H1 (cell line): ENCODE data around the gene PRMT1. TPM values are rescaled to one million over a fixed set of nuclear protein-coding genes. Genes with fewer than 3 reads are reported as not detected.

Source experiments
- CTCF ChIA-PET: fragments of 300-600 bp; sonication (Branson Sonifier 250); formaldehyde crosslinking; loops from one replicate; lab custom pipeline; 2021; ENCODE audit not compliant: partially characterized antibody; lab: Charles Lee
- POLR2A ChIA-PET: fragments of 300-600 bp; sonication (Branson Sonifier 250); formaldehyde crosslinking; loops from one replicate; lab custom pipeline; 2021; ENCODE audit warnings: inconsistent platforms; ENCODE audit not compliant: partially characterized antibody; lab: Charles Lee
- DNase-seq, 2 experiments: peaks; one replicate each; pipeline versions ENCODE4 v3.0.0 to v3.0.0-alpha.2; 2010 to 2022; ENCODE audit warnings: low spot score in 2 of 2, low read depth in 1 of 2, mixed read lengths in 1 of 2
- FAIRE-seq: peaks from 2 replicates; lab custom pipeline; 2011; peaks lifted over from hg19 to GRCh38; lab: Jason Lieb, UNC
- H2AFZ ChIP-seq: 2 replicates; pipeline ENCODE4 v1.8.1; 2012; ENCODE audit warnings: low read length, inconsistent platforms
- H2AK5ac ChIP-seq: 2 replicates; pipeline ENCODE4 v1.6.1; 2013; ENCODE audit warnings: low read depth, low read length
- H2BK120ac ChIP-seq: replicated peaks from 2 replicates; pipeline ENCODE3; 2013; ENCODE audit warnings: low read depth, low read length, inconsistent platforms
- H2BK12ac ChIP-seq: 2 replicates; pipeline ENCODE4 v1.6.1; 2013; ENCODE audit warnings: low read depth, low read length
- H2BK15ac ChIP-seq: 2 replicates; pipeline ENCODE4 v1.6.1; 2013; ENCODE audit warnings: low read length
- H2BK20ac ChIP-seq: 2 replicates; pipeline ENCODE4 v1.6.1; 2013; ENCODE audit warnings: low read length
- H2BK5ac ChIP-seq: 2 replicates; pipeline ENCODE4 v1.6.1; 2013; ENCODE audit warnings: low read depth, low read length
- H3K14ac ChIP-seq: 2 replicates; pipeline ENCODE4 v1.6.1; 2013; ENCODE audit warnings: inconsistent platforms; ENCODE audit not compliant: insufficient read length
- H3K18ac ChIP-seq: 2 replicates; pipeline ENCODE4 v1.6.1; 2013; ENCODE audit warnings: low read length; ENCODE audit errors: extremely low read depth
- H3K23ac ChIP-seq: 2 replicates; pipeline ENCODE4 v1.6.1; 2013; ENCODE audit warnings: inconsistent platforms; ENCODE audit not compliant: insufficient read length
- H3K23me2 ChIP-seq: 2 replicates; pipeline ENCODE4 v1.6.1; 2013; ENCODE audit warnings: low read depth, low read length
- H3K27ac ChIP-seq: 2 replicates; pipeline ENCODE4 v1.6.1; 2011; ENCODE audit warnings: low read depth, low read length, inconsistent platforms
- H3K27me3 ChIP-seq, 4 experiments: replicated peaks in 1 of 4; 1 replicate in 1 of 4; 2 replicates in 3 of 4; pipeline versions ENCODE4 v1.6.1 to v1.8.1; 2011 to 2013; ENCODE audit warnings: low read length in 3 of 4, mild to moderate bottlenecking in 3 of 4, inconsistent platforms in 2 of 4, mixed read lengths in 2 of 4, moderate library complexity in 1 of 4; ENCODE audit not compliant: control insufficient read depth in 3 of 4, insufficient read depth in 3 of 4; ENCODE audit errors: extremely low read depth in 1 of 4
- H3K36me3 ChIP-seq, 4 experiments: 2 replicates each; pipeline versions ENCODE4 v1.6.1 to v1.8.1; 2011 to 2013; ENCODE audit warnings: mild to moderate bottlenecking in 4 of 4, low read length in 3 of 4, moderate library complexity in 2 of 4, control low read depth in 1 of 4, inconsistent platforms in 1 of 4; ENCODE audit not compliant: insufficient read depth in 4 of 4, control insufficient read depth in 2 of 4
- H3K4ac ChIP-seq: replicated peaks from 2 replicates; pipeline ENCODE3; 2013; ENCODE audit warnings: low read length, low read depth, mixed read lengths, inconsistent platforms; ENCODE audit not compliant: insufficient read length
- H3K4me1 ChIP-seq, 4 experiments: replicated peaks in 1 of 4; 1 replicate in 1 of 4; 2 replicates in 3 of 4; pipeline versions ENCODE4 v1.6.1 to v1.8.1; 2011 to 2013; ENCODE audit warnings: low read length in 3 of 4, inconsistent platforms in 2 of 4, mixed read lengths in 1 of 4; ENCODE audit not compliant: insufficient read depth in 4 of 4, control insufficient read depth in 3 of 4
- H3K4me2 ChIP-seq, 2 experiments: 2 replicates each; pipeline versions ENCODE4 v1.6.1 to v1.8.1; 2011 to 2013; ENCODE audit warnings: low read depth in 2 of 2, low read length in 2 of 2, control low read depth in 1 of 2, inconsistent platforms in 1 of 2, mild to moderate bottlenecking in 1 of 2; ENCODE audit not compliant: insufficient read depth in 1 of 2
- H3K4me3 ChIP-seq, 4 experiments: fragments of 200-600, 300-600 bp in 1 of 4; sonication (generic), shearing (Covaris generic), sonication (Bioruptor Twin) in 1 of 4; 2 replicates each; pipeline versions ENCODE4 v1.5.1 to v1.8.1; 2011 to 2016; ENCODE audit warnings: low read length in 4 of 4, low read depth in 3 of 4, control low read depth in 2 of 4, inconsistent platforms in 2 of 4, mild to moderate bottlenecking in 2 of 4, mixed read lengths in 1 of 4, moderate library complexity in 1 of 4; ENCODE audit not compliant: insufficient read depth in 2 of 4; ENCODE audit errors: extremely low read depth in 1 of 4
- H3K56ac ChIP-seq: replicated peaks from 2 replicates; pipeline ENCODE3; 2013; ENCODE audit warnings: low read depth, mild to moderate bottlenecking, mixed read lengths, low read length, inconsistent platforms; ENCODE audit not compliant: insufficient read length
- H3K79me1 ChIP-seq: 2 replicates; pipeline ENCODE4 v1.6.1; 2013; ENCODE audit warnings: low read depth, low read length, control low read depth
- H3K79me2 ChIP-seq, 2 experiments: 2 replicates each; pipeline versions ENCODE4 v1.6.1 to v1.8.1; 2012 to 2013; ENCODE audit warnings: low read length in 2 of 2, mild to moderate bottlenecking in 2 of 2, inconsistent platforms in 1 of 2; ENCODE audit not compliant: insufficient read depth in 2 of 2, control insufficient read depth in 1 of 2
- H3K9ac ChIP-seq, 4 experiments: replicated peaks in 1 of 4; 1 replicate in 1 of 4; 2 replicates in 3 of 4; pipeline versions ENCODE4 v1.6.1 to v1.8.1; 2011 to 2013; ENCODE audit warnings: low read depth in 3 of 4, low read length in 3 of 4, control low read depth in 2 of 4, mild to moderate bottlenecking in 2 of 4, moderate library complexity in 2 of 4, inconsistent platforms in 1 of 4; ENCODE audit errors: extremely low read depth in 1 of 4
- H3K9me3 ChIP-seq, 2 experiments: 2 replicates each; pipeline versions ENCODE4 v1.6.1 to v1.8.1; 2012 to 2013; ENCODE audit warnings: mild to moderate bottlenecking in 2 of 2, moderate library complexity in 2 of 2, control low read depth in 1 of 2, inconsistent platforms in 1 of 2, low read depth in 1 of 2, low read length in 1 of 2, mixed read lengths in 1 of 2; ENCODE audit not compliant: insufficient read depth in 2 of 2
- H4K20me1 ChIP-seq, 2 experiments: replicated peaks in 1 of 2; 2 replicates each; pipeline versions ENCODE3 to v1.8.1; 2011 to 2013; ENCODE audit warnings: inconsistent platforms in 2 of 2, low read length in 2 of 2, mild to moderate bottlenecking in 1 of 2; ENCODE audit not compliant: insufficient read depth in 2 of 2, control insufficient read depth in 1 of 2
- H4K5ac ChIP-seq: 2 replicates; pipeline ENCODE4 v1.6.1; 2013; ENCODE audit warnings: low read length, low read depth, mixed read lengths, inconsistent platforms; ENCODE audit not compliant: insufficient read length
- H4K8ac ChIP-seq: 2 replicates; pipeline ENCODE4 v1.8.0; 2013; ENCODE audit warnings: mild to moderate bottlenecking, moderate library complexity, low read length, inconsistent platforms; ENCODE audit not compliant: insufficient read depth; ENCODE audit errors: extremely low read depth
- H4K91ac ChIP-seq: replicated peaks from 2 replicates; pipeline ENCODE3; 2013; ENCODE audit warnings: low read length, mixed read lengths, inconsistent platforms; ENCODE audit not compliant: insufficient read length
- TAF1 ChIP-seq: IDR thresholded peaks from 2 replicates; pipeline ENCODE4 v1.6.1; 2011; ENCODE audit warnings: mild to moderate bottlenecking, low read depth, low read length
- WGBS, 2 experiments: shearing (Covaris generic) in 1 of 2; methylation state at CpG; one replicate each; pipeline versions ENCODE4 v1.1.6 to v1.1.7; 2013 to 2015; ENCODE audit warnings: low lambda C conversion rate in 2 of 2, mixed read lengths in 2 of 2, inconsistent platforms in 1 of 2, low coverage in 1 of 2, missing lambda C conversion rate in 1 of 2; ENCODE audit not compliant: insufficient replicate concordance in 2 of 2, insufficient coverage in 1 of 2, insufficient read length in 1 of 2; ENCODE audit errors: extremely low coverage in 1 of 2, missing lambda C conversion rate in 1 of 2; 5-methylcytosine and 5-hydroxymethylcytosine counted together
- polyA plus RNA-seq, 7 experiments: library from polyadenylated mRNA; depleted of rRNA in 3 of 7; stranded (reverse) in 5 of 7; unstranded in 2 of 7; fragments of >200 nt in 5 of 7; fragments of 200-250 nt in 2 of 7; gene quantifications; 1 replicate in 5 of 7; 2 replicates in 1 of 7; 4 replicates in 1 of 7; pipeline versions ENCODE4 v1.2.1 to v1.2.3, GENCODE V29; 2011 to 2013; ENCODE audit warnings: missing spikeins in 2 of 7, mixed read lengths in 2 of 7
- total RNA-seq: library from RNA; stranded (reverse); fragmentation: NEBNext Ultra II Directional; extraction: Animal tissue kit (Norgen Biotek cat#: 25700); gene quantifications from 2 replicates; pipeline ENCODE4 v1.2.1, GENCODE V29; 2021

Gene PRMT1
- total and polyA plus RNA-seq, 2 of the 8 experiments (the other 6 are each of a cell fraction or from before 2014, with no cell fraction given) = 561 to 1,215 TPM

DNA sequence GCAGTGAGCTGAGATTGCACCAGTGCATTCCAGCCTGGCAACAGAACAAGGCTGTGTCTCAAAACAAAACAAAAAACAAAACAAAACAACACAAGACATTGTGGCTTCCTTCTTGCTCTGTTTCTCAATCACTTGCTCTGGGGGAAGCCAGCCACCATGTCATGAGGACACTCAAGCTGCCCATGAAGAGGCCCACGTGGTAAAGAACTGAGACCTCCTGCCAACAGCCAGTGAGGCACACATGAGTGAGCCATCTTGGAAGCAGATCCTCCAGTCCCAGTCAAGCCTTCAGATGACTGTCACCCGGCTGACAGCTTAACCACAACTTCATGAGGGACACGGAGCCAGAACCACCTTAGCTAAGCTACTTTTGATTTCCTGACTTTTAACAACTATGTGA, 39.1 kb downstream of the PRMT1 start:
- Histone ChIP-seq H2AK5ac (no peak overlapping the region), H2BK5ac (no peak overlapping the region), H3K23me2 (peaks cover 2% of the 10 kb centered on the region; the same call in 1 of the 2 replicates), H4K91ac (no peak overlapping the region), H3K9ac (no peak overlapping the region), H3K4ac (no peak overlapping the region), H3K27ac (no peak overlapping the region), H3K23ac (no peak overlapping the region), H2BK12ac (no peak overlapping the region), H3K4me3 (no peak overlapping the region), H4K20me1 (no peaks in the 10 kb centered on the region), H3K79me2 (no peaks in the 10 kb centered on the region), H2AFZ (no peak overlapping the region), H3K9me3 (peaks cover 0 to 2% of the 10 kb centered on the region in 2 experiments; a peak in 1 of 4 replicates), H3K4me2 (no peak overlapping the region), H3K4me1 (no peaks in the 10 kb centered on the region; a peak in 1 of 7 replicates), H3K56ac (no peak overlapping the region), H3K36me3 (peaks cover 0 to 13% (median 6%) of the 10 kb centered on the region in 4 experiments; a peak in 6 of 8 replicates), H4K8ac (no peak overlapping the region), H2BK120ac (no peak overlapping the region), H3K18ac (no peak overlapping the region), H4K5ac (no peak overlapping the region), H2BK15ac (no peak overlapping the region), H3K27me3 (no peaks in the 10 kb centered on the region), H3K14ac (no peak overlapping the region), H3K79me1 (no peaks in the 10 kb centered on the region), H2BK20ac (no peak overlapping the region)
- FAIRE-seq = no peak
- WGBS, 2 experiments = 80% methylated on average over 3 of the region's 3 CpGs; no CpG with 5 or more reads in 1 of the 2 experiments
- TF ChIP-seq TAF1 = no peak
- ChIA-PET POLR2A (interaction anchor here (0.9 to 7.7 kb wide), 6 partner anchors 12 to 134 kb away, joined by 4 to 51 read pairs (median 7); partner anchors contain the start of genes ADM5, CPT1C and PTOV1), CTCF (interaction anchor here (0.6 to 3.1 kb wide), 8 partner anchors 10 to 147 kb away, joined by 3 to 21 read pairs (median 10); partner anchors contain the start of gene AP2A1)
- DNase-seq = no peak
